ENCODE measurements around the gene MINDY1.

GRCh38 chr1:151055581-151055980, 48.9 kb upstream of the MINDY1 start:
- TF ChIP-seq, protein P1, sequence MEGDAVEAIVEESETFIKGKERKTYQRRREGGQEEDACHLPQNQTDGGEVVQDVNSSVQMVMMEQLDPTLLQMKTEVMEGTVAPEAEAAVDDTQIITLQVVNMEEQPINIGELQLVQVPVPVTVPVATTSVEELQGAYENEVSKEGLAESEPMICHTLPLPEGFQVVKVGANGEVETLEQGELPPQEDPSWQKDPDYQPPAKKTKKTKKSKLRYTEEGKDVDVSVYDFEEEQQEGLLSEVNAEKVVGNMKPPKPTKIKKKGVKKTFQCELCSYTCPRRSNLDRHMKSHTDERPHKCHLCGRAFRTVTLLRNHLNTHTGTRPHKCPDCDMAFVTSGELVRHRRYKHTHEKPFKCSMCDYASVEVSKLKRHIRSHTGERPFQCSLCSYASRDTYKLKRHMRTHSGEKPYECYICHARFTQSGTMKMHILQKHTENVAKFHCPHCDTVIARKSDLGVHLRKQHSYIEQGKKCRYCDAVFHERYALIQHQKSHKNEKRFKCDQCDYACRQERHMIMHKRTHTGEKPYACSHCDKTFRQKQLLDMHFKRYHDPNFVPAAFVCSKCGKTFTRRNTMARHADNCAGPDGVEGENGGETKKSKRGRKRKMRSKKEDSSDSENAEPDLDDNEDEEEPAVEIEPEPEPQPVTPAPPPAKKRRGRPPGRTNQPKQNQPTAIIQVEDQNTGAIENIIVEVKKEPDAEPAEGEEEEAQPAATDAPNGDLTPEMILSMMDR (IDR thresholded peaks at IDR 0.05): no peak
- no peak for TF ChIP-seq ZFX (IDR thresholded peaks at IDR 0.05; ENCODE audit: borderline replicate concordance)
